GM19324 (cell line): ENCODE results near the gene C1R.
"Not testable (repeated sequence)": the region's sequence is repeated elsewhere in the genome, so short reads cannot be mapped to it uniquely, and the experiment has no call there.

Experiments used
- ATAC-seq: cut with Tn5 transposase; IDR thresholded peaks from one replicate; pipeline ENCODE4 v1.9.1; 2021; ENCODE audit warnings: mild to moderate bottlenecking, moderate library complexity; ENCODE audit not compliant: unreplicated experiment, low FRiP score

Gene C1R

GRCh38 chr12:7072035-7072434 lies 20.2 kb downstream of the C1R start:
- no peak for ATAC-seq

GRCh38 chr12:7069386-7069785 lies 22.9 kb downstream of the C1R start:
- ATAC-seq, result no peak

- ATAC-seq, result no peak
Observed at GRCh38 chr12:7068994-7069346, 23.3 kb downstream of the C1R start.

GRCh38 chr12:7068240-7068993 lies 23.8 kb downstream of the C1R start:
- ATAC-seq, result no peak

GRCh38 chr12:7067096-7067495 lies 25.1 kb downstream of the C1R start:
- no peak for ATAC-seq

GRCh38 chr12:7066596-7066995 lies 25.6 kb downstream of the C1R start:
- ATAC-seq, result no peak

GRCh38 chr12:7065073-7065623 lies 27.1 kb downstream of the C1R start:
- ATAC-seq, result no peak

GRCh38 chr12:7064516-7064915 lies 27.7 kb downstream of the C1R start:
- no peak for ATAC-seq

GRCh38 chr12:7061596-7061995 lies 30.6 kb downstream of the C1R start:
- ATAC-seq, result no peak

GRCh38 chr12:7061138-7061537 lies 31.1 kb downstream of the C1R start:
- no peak for ATAC-seq

- no peak for ATAC-seq
Observed at GRCh38 chr12:7060353-7060954, 31.8 kb downstream of the C1R start, which contains the start of gene C1S. Gene C1S, plus strand, starts transcription at chr12:7060718. Its CDS starts 1,195 bp downstream, at chr12:7061913.

- ATAC-seq, result no peak
Observed at GRCh38 chr12:7059780-7060179, 32.5 kb downstream of the C1R start.

- ATAC-seq, result no peak
Observed at GRCh38 chr12:7058850-7059395, 33.3 kb downstream of the C1R start.

- ATAC-seq, result no peak
Observed at GRCh38 chr12:7058163-7058845, 33.9 kb downstream of the C1R start.

- ATAC-seq, result not testable (repeated sequence)
Observed at GRCh38 chr12:7055736-7056135, 36.5 kb downstream of the C1R start.

GRCh38 chr12:7054925-7055324 lies 37.3 kb downstream of the C1R start:
- ATAC-seq, result no peak

GRCh38 chr12:7049973-7050372 lies 42.3 kb downstream of the C1R start:
- ATAC-seq, result not testable (repeated sequence)

GRCh38 chr12:7049445-7049951 lies 42.7 kb downstream of the C1R start:
- ATAC-seq, result not testable (repeated sequence)

GRCh38 chr12:7047306-7047705 lies 44.9 kb downstream of the C1R start:
- ATAC-seq, result no peak

- ATAC-seq, result no peak
Observed at GRCh38 chr12:7046383-7047105, 45.7 kb downstream of the C1R start.
